GM12891 (cell line): Measurements from ENCODE around the gene CMSS1.

Experiments
- POLR2A ChIP-seq: IDR thresholded peaks from 2 replicates; pipeline ENCODE4 v1.6.1; 2011; ENCODE audit warnings: low read depth, low read length, control low read depth
- TAF1 ChIP-seq: IDR thresholded peaks from 2 replicates; pipeline ENCODE4 v1.6.1; 2011; ENCODE audit warnings: low read depth, low read length, control low read depth

DNA sequence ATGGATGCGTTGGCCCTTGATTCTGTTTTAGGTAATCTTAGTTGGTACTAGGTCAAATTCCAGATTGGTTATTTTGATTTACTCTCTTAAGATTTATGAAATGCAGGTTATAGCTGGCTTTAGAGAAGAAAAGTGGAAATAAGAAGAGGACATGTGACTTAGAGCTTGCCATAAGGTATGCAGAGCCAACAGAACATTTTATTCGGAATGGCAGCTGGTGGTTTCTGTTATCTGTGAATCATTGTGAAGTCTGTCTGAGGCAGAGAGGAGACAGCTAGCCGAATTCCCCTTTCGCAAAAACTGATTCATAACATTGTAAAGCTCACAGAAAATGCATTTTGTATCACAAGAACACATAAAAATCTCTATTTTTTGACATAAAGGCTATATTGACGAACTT is 214.6 kb downstream of the CMSS1 start:
- TF ChIP-seq POLR2A (no peak), TAF1 (no peak)
